Omental fat pad (tissue), 4 donors: ENCODE results near the gene AKAP6. TPM values are rescaled to one million over a fixed set of nuclear protein-coding genes. Genes with fewer than 3 reads are reported as not detected.

Experiments used
- ATAC-seq: fragments of 150-250 bp; one replicate; pipeline ENCODE4 v1.9.1; 2016; ENCODE audit warnings: mild to moderate bottlenecking, moderate library complexity; ENCODE audit not compliant: low FRiP score
- DNase-seq: peaks from one replicate; pipeline ENCODE4 v3.0.0-alpha.2; 2019; ENCODE audit warnings: low spot score
- total RNA-seq, 4 donors: library from RNA; depleted of rRNA; stranded (reverse); fragments of >200 nt; gene quantifications; one replicate each; pipeline ENCODE4 v1.1.0, GENCODE V29; 2016
- TF ChIP-seq, protein P1 (sequence below), 3 donors: fragments of 450-650 bp; IDR thresholded peaks; one replicate each; pipeline ENCODE4 v1.5.1; 2016 to 2017; ENCODE audit warnings: antibody characterized with exemption in 3 of 3, mild to moderate bottlenecking in 3 of 3, moderate library complexity in 2 of 3

Gene AKAP6
- total RNA-seq, 4 donors from 2014 or later: 3.3 to 8.7 (median 5.2) TPM

DNA sequence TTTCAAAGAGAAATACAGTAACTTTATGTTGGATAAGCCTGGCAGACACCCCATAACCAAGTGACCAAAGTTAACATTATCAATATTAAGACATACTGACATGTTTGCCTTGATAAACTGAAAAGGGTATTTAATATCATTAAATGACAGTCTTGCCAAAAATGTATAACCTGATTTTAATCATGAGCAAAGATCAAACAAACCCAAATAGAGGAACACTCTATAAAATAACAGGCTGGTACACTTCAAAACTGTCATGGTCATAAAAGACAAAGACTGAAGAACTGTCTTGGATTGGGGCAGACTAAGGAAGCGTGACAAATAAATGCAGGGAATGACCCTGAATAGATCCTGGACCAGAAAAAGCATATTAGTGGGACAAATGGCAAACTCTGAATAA lies 64.0 kb downstream of the AKAP6 start:
- no peak for DNase-seq
- TF ChIP-seq, protein P1, sequence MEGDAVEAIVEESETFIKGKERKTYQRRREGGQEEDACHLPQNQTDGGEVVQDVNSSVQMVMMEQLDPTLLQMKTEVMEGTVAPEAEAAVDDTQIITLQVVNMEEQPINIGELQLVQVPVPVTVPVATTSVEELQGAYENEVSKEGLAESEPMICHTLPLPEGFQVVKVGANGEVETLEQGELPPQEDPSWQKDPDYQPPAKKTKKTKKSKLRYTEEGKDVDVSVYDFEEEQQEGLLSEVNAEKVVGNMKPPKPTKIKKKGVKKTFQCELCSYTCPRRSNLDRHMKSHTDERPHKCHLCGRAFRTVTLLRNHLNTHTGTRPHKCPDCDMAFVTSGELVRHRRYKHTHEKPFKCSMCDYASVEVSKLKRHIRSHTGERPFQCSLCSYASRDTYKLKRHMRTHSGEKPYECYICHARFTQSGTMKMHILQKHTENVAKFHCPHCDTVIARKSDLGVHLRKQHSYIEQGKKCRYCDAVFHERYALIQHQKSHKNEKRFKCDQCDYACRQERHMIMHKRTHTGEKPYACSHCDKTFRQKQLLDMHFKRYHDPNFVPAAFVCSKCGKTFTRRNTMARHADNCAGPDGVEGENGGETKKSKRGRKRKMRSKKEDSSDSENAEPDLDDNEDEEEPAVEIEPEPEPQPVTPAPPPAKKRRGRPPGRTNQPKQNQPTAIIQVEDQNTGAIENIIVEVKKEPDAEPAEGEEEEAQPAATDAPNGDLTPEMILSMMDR (IDR thresholded peaks at IDR 0.05): no peak
- ATAC-seq: no peak

GRCh38 chr14:32394038-32394437 lies 64.9 kb downstream of the AKAP6 start:
- DNase-seq: no peak
- TF ChIP-seq, protein P1 (IDR thresholded peaks at IDR 0.05): no peak
- no peak for ATAC-seq

GRCh38 chr14:32396885-32397284 lies 67.8 kb downstream of the AKAP6 start:
- no peak for DNase-seq
- TF ChIP-seq, protein P1 (IDR thresholded peaks at IDR 0.05): no peak
- ATAC-seq: no peak

- DNase-seq: no peak
- ATAC-seq: peak; percentile 80
- TF ChIP-seq, protein P1 (IDR thresholded peaks at IDR 0.05): no peak
Observed at GRCh38 chr14:32397861-32398640, 69.0 kb downstream of the AKAP6 start.

DNA sequence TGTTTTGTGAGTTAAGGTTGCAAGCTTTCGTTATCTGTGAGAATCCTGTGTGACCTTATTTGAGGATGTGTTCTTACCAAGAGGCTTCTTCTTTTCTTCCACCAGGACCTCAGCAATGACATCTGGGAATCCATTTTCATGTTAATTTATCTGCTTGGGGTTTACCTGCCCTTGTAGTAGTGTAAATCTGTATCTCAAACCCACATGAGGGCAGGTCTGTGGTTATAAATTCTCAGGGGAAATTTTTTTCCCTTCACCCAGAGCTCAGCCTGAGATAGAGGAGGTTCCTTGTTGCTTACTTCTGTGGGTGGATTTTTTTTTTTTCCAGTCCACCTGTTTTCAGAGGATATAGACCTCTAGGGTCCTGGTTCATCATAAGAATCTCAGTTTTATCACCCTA lies 70.8 kb downstream of the AKAP6 start:
- TF ChIP-seq, protein P1 (IDR thresholded peaks at IDR 0.05): no peak
- no peak for ATAC-seq
- no peak for DNase-seq

- TF ChIP-seq, protein P1 (IDR thresholded peaks at IDR 0.05): no peak
- DNase-seq (no peak), ATAC-seq (no peak)
Observed at GRCh38 chr14:32400480-32400879, 71.4 kb downstream of the AKAP6 start.

DNA sequence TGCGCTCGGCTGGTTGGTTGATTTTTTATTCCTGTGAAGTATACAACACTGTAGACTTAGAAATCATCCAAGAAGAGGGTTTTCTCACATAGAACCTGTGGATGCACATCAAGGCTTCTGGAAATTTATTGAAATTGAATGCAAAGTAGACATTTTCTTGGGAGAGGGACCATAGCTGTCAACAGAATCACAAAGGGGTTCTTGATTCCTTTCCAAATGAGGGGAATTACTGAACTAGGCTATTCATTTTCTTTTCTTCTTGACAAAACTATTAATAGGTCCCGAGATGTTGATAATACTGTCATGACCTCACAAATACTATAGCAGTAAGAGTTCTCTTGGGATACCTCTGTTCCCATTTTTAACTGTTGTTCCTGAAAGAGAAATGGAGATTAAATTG lies 73.9 kb downstream of the AKAP6 start:
- DNase-seq (no peak), ATAC-seq (no peak)
- TF ChIP-seq, protein P1 (IDR thresholded peaks at IDR 0.05): no peak
